ENCODE measurements around the gene YIPF7.

The YIPF7 gene

GRCh38 chr4:44629280-44629866, 22.1 kb downstream of the YIPF7 start:
- no peaks in the 10 kb centered on the region for H3K27me3 ChIP-seq (ENCODE audit: control insufficient read depth in 3 of 3, insufficient read depth in 3 of 3, low read depth in 1 of 3, low read length in 3 of 3)
- H2BK120ac ChIP-seq (ENCODE audit: low read depth, low read length): no peak overlapping the region
- no peak overlapping the region for H3K9ac ChIP-seq (ENCODE audit: low read depth, low read length, poor library complexity)
- no peak overlapping the region for H3K18ac ChIP-seq (ENCODE audit: low read length)
- peaks cover 2% of the 10 kb centered on the region for H3K79me1 ChIP-seq (ENCODE audit: low read depth, low read length)
- no peak overlapping the region for H2BK15ac ChIP-seq (ENCODE audit: low read length)
- H3K14ac ChIP-seq (ENCODE audit: low read length): no peak overlapping the region
- peak; percentile 45 for DNase-seq (ENCODE audit: low spot score)
- no peak overlapping the region for H3K27ac ChIP-seq (replicated peaks; ENCODE audit: low read length)
- no peak overlapping the region for H3K4me3 ChIP-seq (ENCODE audit: low read length in 2 of 2)
- no peaks in the 10 kb centered on the region for H3K36me3 ChIP-seq (replicated peaks in 1 of 2; ENCODE audit: control insufficient read depth in 2 of 2, insufficient read depth in 2 of 2, low read length in 2 of 2)
- peaks cover 0 to 1% of the 10 kb centered on the region in 2 donors for H3K4me1 ChIP-seq (ENCODE audit: control insufficient read depth in 2 of 2, insufficient read depth in 1 of 2, low read depth in 1 of 2, low read length in 2 of 2)
- no CpG with 5 or more reads among the region's 2 CpGs for WGBS, 2 donors (ENCODE audit: extremely low coverage in 2 of 2, insufficient read length in 2 of 2, insufficient replicate concordance in 1 of 2)
- H4K8ac ChIP-seq (ENCODE audit: low read depth, low read length): no peak overlapping the region
- H2AFZ ChIP-seq (ENCODE audit: low read length): no peak overlapping the region
- H2BK5ac ChIP-seq (ENCODE audit: low read length): no peak overlapping the region
- no peak overlapping the region for H2BK12ac ChIP-seq (ENCODE audit: low read length)
- H2AK5ac ChIP-seq (ENCODE audit: low read depth, low read length): no peak overlapping the region
- H3K4me2 ChIP-seq (ENCODE audit: insufficient read depth, low read length, poor library complexity, severe bottlenecking): no peak overlapping the region
- no peak overlapping the region for H3K4ac ChIP-seq (ENCODE audit: low read length)
- no peak overlapping the region for H4K91ac ChIP-seq (ENCODE audit: low read depth, low read length, poor library complexity)
- H3K9me3 ChIP-seq (replicated peaks in 1 of 2; ENCODE audit: control insufficient read depth in 2 of 2, insufficient read depth in 1 of 2, low read depth in 1 of 2, low read length in 2 of 2): peaks cover 0 to 2% of the 10 kb centered on the region in 2 donors
- no peak overlapping the region for H3K23ac ChIP-seq (ENCODE audit: low read depth, low read length, poor library complexity)

DNA sequence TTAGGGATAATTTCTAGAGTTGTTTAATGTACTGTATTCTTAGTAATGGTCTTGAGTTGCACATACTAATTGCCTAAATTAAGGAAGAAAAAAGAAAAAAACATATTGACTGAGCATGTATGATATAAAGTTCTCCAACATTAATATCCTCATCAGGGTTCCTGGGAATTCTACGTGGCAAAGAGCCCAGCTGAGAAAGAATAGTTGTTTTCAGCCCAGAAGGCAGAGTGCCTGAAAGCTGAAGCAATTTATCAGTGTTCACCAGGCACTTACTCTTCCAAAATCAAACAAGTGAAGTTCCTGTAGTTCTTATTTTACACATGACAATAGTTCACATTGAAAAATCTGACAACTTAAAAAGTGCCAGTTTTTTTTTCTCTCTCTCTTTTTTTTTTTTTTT, 27.7 kb downstream of the YIPF7 start:
- Histone ChIP-seq H2BK15ac (ENCODE audit: low read length) (no peak overlapping the region), H3K4me1 (ENCODE audit: control insufficient read depth in 2 of 2, insufficient read depth in 1 of 2, low read depth in 1 of 2, low read length in 2 of 2) (peaks cover 0 to 1% of the 10 kb centered on the region in 2 donors), H2BK12ac (ENCODE audit: low read length) (no peak overlapping the region), H3K9ac (ENCODE audit: low read depth, low read length, poor library complexity) (no peak overlapping the region), H3K36me3 (replicated peaks in 1 of 2; ENCODE audit: control insufficient read depth in 2 of 2, insufficient read depth in 2 of 2, low read length in 2 of 2) (no peaks in the 10 kb centered on the region), H3K27ac (replicated peaks; ENCODE audit: low read length) (no peak overlapping the region), H3K23ac (ENCODE audit: low read depth, low read length, poor library complexity) (no peak overlapping the region), H3K4me3 (ENCODE audit: low read length in 2 of 2) (no peak overlapping the region), H4K8ac (ENCODE audit: low read depth, low read length) (no peak overlapping the region), H3K4ac (ENCODE audit: low read length) (no peak overlapping the region), H3K4me2 (ENCODE audit: insufficient read depth, low read length, poor library complexity, severe bottlenecking) (no peak overlapping the region), H3K18ac (ENCODE audit: low read length) (no peak overlapping the region), H2BK5ac (ENCODE audit: low read length) (no peak overlapping the region), H2BK120ac (ENCODE audit: low read depth, low read length) (no peak overlapping the region), H2AFZ (ENCODE audit: low read length) (no peak overlapping the region), H4K91ac (ENCODE audit: low read depth, low read length, poor library complexity) (no peak overlapping the region), H3K27me3 (ENCODE audit: control insufficient read depth in 3 of 3, insufficient read depth in 3 of 3, low read depth in 1 of 3, low read length in 3 of 3) (no peaks in the 10 kb centered on the region), H3K9me3 (replicated peaks in 1 of 2; ENCODE audit: control insufficient read depth in 2 of 2, insufficient read depth in 1 of 2, low read depth in 1 of 2, low read length in 2 of 2) (peaks cover 0 to 2% of the 10 kb centered on the region in 2 donors), H3K79me1 (ENCODE audit: low read depth, low read length) (peaks cover 2% of the 10 kb centered on the region), H3K14ac (ENCODE audit: low read length) (no peak overlapping the region), H2AK5ac (ENCODE audit: low read depth, low read length) (no peak overlapping the region)
- WGBS, 2 donors (ENCODE audit: extremely low coverage in 2 of 2, insufficient read length in 2 of 2, insufficient replicate concordance in 1 of 2): no CpG with 5 or more reads among the region's 1 CpG
- DNase-seq (ENCODE audit: low spot score): no peak

- WGBS, 2 donors (ENCODE audit: extremely low coverage in 2 of 2, insufficient read length in 2 of 2, insufficient replicate concordance in 1 of 2): no CpG with 5 or more reads among the region's 1 CpG
- DNase-seq (ENCODE audit: low spot score): no peak
- H3K27ac ChIP-seq (replicated peaks; ENCODE audit: low read length): no peak overlapping the region
- H3K4ac ChIP-seq (ENCODE audit: low read length): no peak overlapping the region
- no peak overlapping the region for H2BK120ac ChIP-seq (ENCODE audit: low read depth, low read length)
- no peak overlapping the region for H4K8ac ChIP-seq (ENCODE audit: low read depth, low read length)
- no peak overlapping the region for H3K9ac ChIP-seq (ENCODE audit: low read depth, low read length, poor library complexity)
- H3K18ac ChIP-seq (ENCODE audit: low read length): no peak overlapping the region
- no peak overlapping the region for H3K4me2 ChIP-seq (ENCODE audit: insufficient read depth, low read length, poor library complexity, severe bottlenecking)
- H3K27me3 ChIP-seq (ENCODE audit: control insufficient read depth in 3 of 3, insufficient read depth in 3 of 3, low read depth in 1 of 3, low read length in 3 of 3): no peaks in the 10 kb centered on the region
- H3K23ac ChIP-seq (ENCODE audit: low read depth, low read length, poor library complexity): no peak overlapping the region
- no peak overlapping the region for H2AK5ac ChIP-seq (ENCODE audit: low read depth, low read length)
- no peak overlapping the region for H4K91ac ChIP-seq (ENCODE audit: low read depth, low read length, poor library complexity)
- H3K36me3 ChIP-seq (replicated peaks in 1 of 2; ENCODE audit: control insufficient read depth in 2 of 2, insufficient read depth in 2 of 2, low read length in 2 of 2): no peaks in the 10 kb centered on the region
- no peak overlapping the region for H2AFZ ChIP-seq (ENCODE audit: low read length)
- H3K4me1 ChIP-seq (ENCODE audit: control insufficient read depth in 2 of 2, insufficient read depth in 1 of 2, low read depth in 1 of 2, low read length in 2 of 2): no peaks in the 10 kb centered on the region
- H2BK12ac ChIP-seq (ENCODE audit: low read length): no peak overlapping the region
- H2BK15ac ChIP-seq (ENCODE audit: low read length): no peak overlapping the region
- no peaks in the 10 kb centered on the region for H3K79me1 ChIP-seq (ENCODE audit: low read depth, low read length)
- no peaks in the 10 kb centered on the region for H3K9me3 ChIP-seq (replicated peaks in 1 of 2; ENCODE audit: control insufficient read depth in 2 of 2, insufficient read depth in 1 of 2, low read depth in 1 of 2, low read length in 2 of 2)
- no peak overlapping the region for H3K14ac ChIP-seq (ENCODE audit: low read length)
- no peak overlapping the region for H3K4me3 ChIP-seq (ENCODE audit: low read length in 2 of 2)
- H2BK5ac ChIP-seq (ENCODE audit: low read length): no peak overlapping the region
Measured at GRCh38 chr4:44616621-44617020, 34.8 kb downstream of the YIPF7 start.

- no peaks in the 10 kb centered on the region for H3K9me3 ChIP-seq (replicated peaks in 1 of 2; ENCODE audit: control insufficient read depth in 2 of 2, insufficient read depth in 1 of 2, low read depth in 1 of 2, low read length in 2 of 2)
- no peaks in the 10 kb centered on the region for H3K27me3 ChIP-seq (ENCODE audit: control insufficient read depth in 3 of 3, insufficient read depth in 3 of 3, low read depth in 1 of 3, low read length in 3 of 3)
- no peak overlapping the region for H2BK120ac ChIP-seq (ENCODE audit: low read depth, low read length)
- no CpG with 5 or more reads among the region's 3 CpGs for WGBS, 2 donors (ENCODE audit: extremely low coverage in 2 of 2, insufficient read length in 2 of 2, insufficient replicate concordance in 1 of 2)
- H3K36me3 ChIP-seq (replicated peaks in 1 of 2; ENCODE audit: control insufficient read depth in 2 of 2, insufficient read depth in 2 of 2, low read length in 2 of 2): no peaks in the 10 kb centered on the region
- H3K14ac ChIP-seq (ENCODE audit: low read length): no peak overlapping the region
- H4K8ac ChIP-seq (ENCODE audit: low read depth, low read length): no peak overlapping the region
- no peak overlapping the region for H2AFZ ChIP-seq (ENCODE audit: low read length)
- no peak overlapping the region for H2BK15ac ChIP-seq (ENCODE audit: low read length)
- no peak overlapping the region for H2BK12ac ChIP-seq (ENCODE audit: low read length)
- H2AK5ac ChIP-seq (ENCODE audit: low read depth, low read length): no peak overlapping the region
- H2BK5ac ChIP-seq (ENCODE audit: low read length): no peak overlapping the region
- H3K9ac ChIP-seq (ENCODE audit: low read depth, low read length, poor library complexity): no peak overlapping the region
- no peak overlapping the region for H3K4me2 ChIP-seq (ENCODE audit: insufficient read depth, low read length, poor library complexity, severe bottlenecking)
- H3K27ac ChIP-seq (replicated peaks; ENCODE audit: low read length): no peak overlapping the region
- DNase-seq (ENCODE audit: low spot score): no peak
- H4K91ac ChIP-seq (ENCODE audit: low read depth, low read length, poor library complexity): no peak overlapping the region
- no peaks in the 10 kb centered on the region for H3K4me1 ChIP-seq (ENCODE audit: control insufficient read depth in 2 of 2, insufficient read depth in 1 of 2, low read depth in 1 of 2, low read length in 2 of 2)
- no peaks in the 10 kb centered on the region for H3K79me1 ChIP-seq (ENCODE audit: low read depth, low read length)
- H3K4ac ChIP-seq (ENCODE audit: low read length): no peak overlapping the region
- no peak overlapping the region for H3K23ac ChIP-seq (ENCODE audit: low read depth, low read length, poor library complexity)
- no peak overlapping the region for H3K18ac ChIP-seq (ENCODE audit: low read length)
- H3K4me3 ChIP-seq (ENCODE audit: low read length in 2 of 2): no peak overlapping the region
Measured at GRCh38 chr4:44583393-44583792, 68.0 kb downstream of the YIPF7 start.

Data from neuronal stem cell (in vitro differentiated cells).